Karpas-422 (cell line): ENCODE measurements around the gene PCSK1. TPM values are rescaled to one million over a fixed set of nuclear protein-coding genes. Genes with fewer than 3 reads are reported as not detected.

Experiments
- DNase-seq: peaks from one replicate; pipeline ENCODE4 v3.0.0-alpha.2; 2015
- H2AFZ ChIP-seq: fragments of 200-600 bp; sonication (generic); 2 replicates; pipeline ENCODE4 v1.6.1; 2014; ENCODE audit warnings: antibody characterized with exemption, low read length, mixed read lengths
- H3K27ac ChIP-seq: fragments of 200-600 bp; sonication (generic); 2 replicates; pipeline ENCODE4 v1.5.1; 2014; ENCODE audit warnings: mild to moderate bottlenecking, low read length, moderate library complexity
- H3K27me3 ChIP-seq: fragments of 200-600 bp; sonication (generic); 2 replicates; pipeline ENCODE4 v1.6.1; 2014; ENCODE audit warnings: low read length, mixed read lengths
- H3K36me3 ChIP-seq: fragments of 200-600 bp; sonication (generic); 2 replicates; pipeline ENCODE4 v1.6.1; 2014; ENCODE audit warnings: low read length, mixed read lengths; ENCODE audit not compliant: insufficient read depth
- H3K4me1 ChIP-seq: fragments of 200-600 bp; sonication (generic); 2 replicates; pipeline ENCODE4 v1.6.1; 2014; ENCODE audit warnings: mild to moderate bottlenecking, low read length, mixed read lengths
- H3K4me2 ChIP-seq: fragments of 200-600 bp; sonication (generic); 2 replicates; pipeline ENCODE4 v1.6.1; 2014; ENCODE audit warnings: low read length, low read depth, mild to moderate bottlenecking; ENCODE audit not compliant: poor library complexity, severe bottlenecking
- H3K4me3 ChIP-seq: fragments of 200-600 bp; sonication (generic); 2 replicates; pipeline ENCODE4 v1.5.1; 2014; ENCODE audit warnings: mild to moderate bottlenecking, antibody characterized with exemption, low read length, mixed read lengths
- H3K79me2 ChIP-seq: fragments of 200-600 bp; sonication (generic); 2 replicates; pipeline ENCODE4 v1.6.1; 2014; ENCODE audit warnings: mild to moderate bottlenecking, low read length, mixed read lengths
- H3K9ac ChIP-seq: fragments of 200-600 bp; sonication (generic); 2 replicates; pipeline ENCODE4 v1.6.0; 2014; ENCODE audit warnings: low read length
- H3K9me2 ChIP-seq: fragments of 200-600 bp; sonication (generic), shearing (Covaris generic); replicated peaks from 2 replicates; pipeline ENCODE4 v1.6.0; 2014; ENCODE audit warnings: mild to moderate bottlenecking, low read length, moderate library complexity; ENCODE audit not compliant: insufficient read depth
- H3K9me3 ChIP-seq: fragments of 300-700, 200-600 bp; sonication (generic); 2 replicates; pipeline ENCODE4 v1.6.1; 2014; ENCODE audit warnings: low read length, mixed read lengths
- H4K20me1 ChIP-seq: fragments of 200-600 bp; sonication (generic); 2 replicates; pipeline ENCODE4 v1.6.1; 2014; ENCODE audit warnings: mild to moderate bottlenecking, antibody characterized with exemption, low read length, low read depth; ENCODE audit not compliant: insufficient read depth
- total RNA-seq: library from RNA; depleted of rRNA; stranded (reverse); fragments of >200 nt; shearing (Covaris generic); gene quantifications from 2 replicates; pipeline ENCODE4 v1.2.3, GENCODE V29; 2014; ENCODE audit warnings: low replicate concordance

PCSK1 gene
- total RNA-seq, 1 experiment from 2014 or later: not detected

- H3K79me2 ChIP-seq: no peaks in the 10 kb centered on the region
- H3K9ac ChIP-seq: no peak overlapping the region
- H3K36me3 ChIP-seq: no peaks in the 10 kb centered on the region
- DNase-seq: no peak
- no peak overlapping the region for H3K4me2 ChIP-seq
- H3K27ac ChIP-seq: no peak overlapping the region
- H3K4me1 ChIP-seq: no peaks in the 10 kb centered on the region
- H3K27me3 ChIP-seq: no peaks in the 10 kb centered on the region
- no peaks in the 10 kb centered on the region for H3K9me2 ChIP-seq
- no peak overlapping the region for H2AFZ ChIP-seq
- H3K9me3 ChIP-seq: no peaks in the 10 kb centered on the region
- H3K4me3 ChIP-seq: no peak overlapping the region
- no peaks in the 10 kb centered on the region for H4K20me1 ChIP-seq
Observed at GRCh38 chr5:96412868-96413449, 20.1 kb downstream of the PCSK1 start.

GRCh38 chr5:96410013-96410412, 23.0 kb downstream of the PCSK1 start:
- no peaks in the 10 kb centered on the region for H3K9me3 ChIP-seq
- no peaks in the 10 kb centered on the region for H3K79me2 ChIP-seq
- no peak overlapping the region for H2AFZ ChIP-seq
- H3K9ac ChIP-seq: no peak overlapping the region
- DNase-seq: no peak
- H4K20me1 ChIP-seq: no peaks in the 10 kb centered on the region
- no peaks in the 10 kb centered on the region for H3K4me1 ChIP-seq
- no peaks in the 10 kb centered on the region for H3K27me3 ChIP-seq
- H3K4me3 ChIP-seq: no peak overlapping the region
- H3K36me3 ChIP-seq: no peaks in the 10 kb centered on the region
- H3K9me2 ChIP-seq: no peaks in the 10 kb centered on the region
- no peak overlapping the region for H3K4me2 ChIP-seq
- no peak overlapping the region for H3K27ac ChIP-seq

GRCh38 chr5:96408841-96409538, 24.1 kb downstream of the PCSK1 start:
- H3K9ac ChIP-seq: no peak overlapping the region
- no peak overlapping the region for H2AFZ ChIP-seq
- H3K9me2 ChIP-seq: no peaks in the 10 kb centered on the region
- H3K36me3 ChIP-seq: no peaks in the 10 kb centered on the region
- no peaks in the 10 kb centered on the region for H3K79me2 ChIP-seq
- no peaks in the 10 kb centered on the region for H4K20me1 ChIP-seq
- no peak overlapping the region for H3K4me3 ChIP-seq
- DNase-seq: no peak
- no peak overlapping the region for H3K27ac ChIP-seq
- H3K4me1 ChIP-seq: no peaks in the 10 kb centered on the region
- no peaks in the 10 kb centered on the region for H3K27me3 ChIP-seq
- no peaks in the 10 kb centered on the region for H3K9me3 ChIP-seq
- no peak overlapping the region for H3K4me2 ChIP-seq

DNA sequence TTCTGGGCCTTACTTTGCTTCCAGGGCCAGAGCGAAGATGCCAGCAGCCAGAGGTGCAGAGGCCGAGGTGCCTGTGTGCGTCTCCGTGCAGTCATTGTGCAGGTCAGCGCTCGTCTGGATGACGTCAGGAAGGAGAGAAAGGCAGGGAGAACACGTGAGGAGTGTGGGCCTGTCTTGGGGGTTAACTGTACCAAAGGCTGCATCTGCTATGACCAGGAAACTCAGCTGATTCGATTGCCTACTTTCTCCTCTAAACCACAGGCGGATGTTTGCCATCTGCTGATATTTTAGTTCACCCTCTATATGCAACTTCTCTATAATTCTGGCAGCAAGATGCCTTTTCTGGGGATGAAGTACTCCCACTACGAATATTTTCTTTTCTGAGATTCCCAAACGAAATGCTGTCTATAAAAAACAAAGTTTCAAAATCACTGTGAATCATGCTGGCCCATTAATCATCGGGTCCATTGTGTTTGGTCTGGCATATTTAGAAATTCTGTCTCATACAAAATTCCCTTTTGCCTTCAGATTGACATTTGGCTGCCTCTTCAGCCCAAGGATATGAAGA, 24.8 kb downstream of the PCSK1 start:
- Histone ChIP-seq H4K20me1 (no peaks in the 10 kb centered on the region), H3K4me3 (no peak overlapping the region), H3K4me1 (no peaks in the 10 kb centered on the region), H3K79me2 (no peaks in the 10 kb centered on the region), H3K36me3 (no peaks in the 10 kb centered on the region), H2AFZ (no peak overlapping the region), H3K27ac (no peak overlapping the region), H3K9me2 (no peaks in the 10 kb centered on the region), H3K9me3 (no peaks in the 10 kb centered on the region), H3K4me2 (no peak overlapping the region), H3K9ac (no peak overlapping the region), H3K27me3 (no peaks in the 10 kb centered on the region)
- DNase-seq: no peak

- Histone ChIP-seq H3K36me3 (no peaks in the 10 kb centered on the region), H3K27ac (no peak overlapping the region), H3K9me2 (no peaks in the 10 kb centered on the region), H3K9ac (no peak overlapping the region), H3K4me2 (no peak overlapping the region), H3K4me1 (no peaks in the 10 kb centered on the region), H2AFZ (no peak overlapping the region), H3K27me3 (no peaks in the 10 kb centered on the region), H3K79me2 (no peaks in the 10 kb centered on the region), H3K9me3 (no peaks in the 10 kb centered on the region), H3K4me3 (no peak overlapping the region), H4K20me1 (no peaks in the 10 kb centered on the region)
- no peak for DNase-seq
Observed at GRCh38 chr5:96407436-96407835, 25.6 kb downstream of the PCSK1 start.

DNA sequence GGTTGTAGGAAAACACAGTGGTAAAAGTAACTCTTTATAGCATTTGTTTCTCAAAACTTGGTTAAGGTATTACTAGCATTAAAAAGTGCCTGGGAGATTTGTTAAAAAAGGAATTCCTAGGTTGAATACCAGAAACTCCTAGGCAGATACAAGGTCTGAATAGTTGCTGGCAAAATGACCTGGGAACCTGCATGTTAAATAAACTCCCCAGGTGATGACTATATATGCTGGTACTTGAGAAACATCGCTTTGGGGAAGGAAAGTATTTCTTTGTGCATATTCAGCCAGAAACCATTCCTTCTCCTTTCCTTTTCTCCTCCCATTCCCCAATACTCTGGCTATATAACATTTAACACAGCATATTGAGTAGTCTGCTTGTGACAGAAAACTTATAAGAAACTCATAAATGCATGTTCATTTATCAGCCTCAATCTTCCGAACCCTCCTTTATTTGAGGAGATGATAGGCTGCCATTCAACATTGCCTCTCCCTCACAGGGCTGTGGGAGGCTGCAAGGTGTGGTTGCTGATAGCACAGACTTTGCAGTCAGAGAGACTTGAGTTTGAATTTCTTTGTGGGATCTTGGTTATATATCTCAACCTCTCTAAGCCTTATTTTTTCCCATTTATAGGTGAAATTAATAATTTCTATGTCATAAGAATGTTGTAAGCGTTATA, 28.7 kb downstream of the PCSK1 start:
- no peak overlapping the region for H3K4me3 ChIP-seq
- H3K79me2 ChIP-seq: no peaks in the 10 kb centered on the region
- H4K20me1 ChIP-seq: no peaks in the 10 kb centered on the region
- no peak overlapping the region for H3K9ac ChIP-seq
- H3K27me3 ChIP-seq: no peaks in the 10 kb centered on the region
- H3K36me3 ChIP-seq: no peaks in the 10 kb centered on the region
- H2AFZ ChIP-seq: no peak overlapping the region
- no peak overlapping the region for H3K27ac ChIP-seq
- no peaks in the 10 kb centered on the region for H3K4me1 ChIP-seq
- H3K4me2 ChIP-seq: no peak overlapping the region
- DNase-seq: no peak
- no peaks in the 10 kb centered on the region for H3K9me2 ChIP-seq
- H3K9me3 ChIP-seq: no peaks in the 10 kb centered on the region

GRCh38 chr5:96402500-96402899, 30.5 kb downstream of the PCSK1 start:
- Histone ChIP-seq H2AFZ (no peak overlapping the region), H3K4me3 (no peak overlapping the region), H3K4me2 (no peak overlapping the region), H3K27ac (no peak overlapping the region), H3K27me3 (no peaks in the 10 kb centered on the region), H3K36me3 (no peaks in the 10 kb centered on the region), H3K9me3 (no peaks in the 10 kb centered on the region), H3K9ac (no peak overlapping the region), H3K4me1 (no peaks in the 10 kb centered on the region), H3K79me2 (no peaks in the 10 kb centered on the region), H3K9me2 (no peaks in the 10 kb centered on the region), H4K20me1 (no peaks in the 10 kb centered on the region)
- DNase-seq: no peak

GRCh38 chr5:96396878-96397277, 36.2 kb downstream of the PCSK1 start:
- Histone ChIP-seq H3K9me2 (no peaks in the 10 kb centered on the region), H3K36me3 (no peaks in the 10 kb centered on the region), H3K4me3 (no peak overlapping the region), H3K27ac (no peak overlapping the region), H3K79me2 (no peaks in the 10 kb centered on the region), H3K9me3 (no peaks in the 10 kb centered on the region), H3K27me3 (no peaks in the 10 kb centered on the region), H2AFZ (no peak overlapping the region), H3K4me2 (no peak overlapping the region), H3K4me1 (no peaks in the 10 kb centered on the region), H3K9ac (no peak overlapping the region), H4K20me1 (no peaks in the 10 kb centered on the region)
- DNase-seq: no peak
